GM19193 (cell line): ENCODE results near the gene RNF17.

Source experiments
- POLR2A ChIP-seq: IDR thresholded peaks from 4 replicates; pipeline ENCODE4 v1.6.1; 2011; ENCODE audit not compliant: insufficient read depth, insufficient read length; ENCODE audit errors: extremely low read depth

RNF17 gene

GRCh38 chr13:24929196-24929595, 165.2 kb downstream of the RNF17 start:
- TF ChIP-seq POLR2A = no peak
